NCI-H187 treated with DMSO at 0.1 percent for 48 hours (cell line): ENCODE measurements around the gene DPY19L1.
"Not testable (repeated sequence)": the region's sequence is repeated elsewhere in the genome, so short reads cannot be mapped to it uniquely, and the experiment has no call there.

Experiments
- DNase-seq: peaks from one replicate; lab custom pipeline; 2025; lab: John Stamatoyannopoulos, UW

Gene DPY19L1

GRCh38 chr7:35032166-35032565, 5.1 kb downstream of the DPY19L1 start:
- no peak for DNase-seq

DNA sequence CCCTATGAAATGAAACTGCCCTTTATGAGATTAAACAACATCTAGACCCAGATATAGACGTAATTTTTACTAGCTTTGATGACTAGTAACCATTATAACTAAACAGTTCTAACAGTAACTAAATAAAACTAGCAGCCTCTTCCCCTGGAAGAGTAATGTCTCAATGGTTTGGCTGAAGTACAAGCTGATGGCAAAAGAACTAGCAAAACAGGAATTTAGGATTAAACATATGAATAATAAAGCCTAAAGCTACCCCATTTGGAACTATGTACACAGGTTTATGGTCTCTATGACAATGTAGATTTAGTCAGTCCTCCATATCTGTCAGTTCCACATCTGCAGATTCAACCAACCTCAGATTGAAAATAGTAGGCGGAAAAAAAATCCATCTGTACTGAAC, 6.4 kb downstream of the DPY19L1 start:
- no peak for DNase-seq

DNA sequence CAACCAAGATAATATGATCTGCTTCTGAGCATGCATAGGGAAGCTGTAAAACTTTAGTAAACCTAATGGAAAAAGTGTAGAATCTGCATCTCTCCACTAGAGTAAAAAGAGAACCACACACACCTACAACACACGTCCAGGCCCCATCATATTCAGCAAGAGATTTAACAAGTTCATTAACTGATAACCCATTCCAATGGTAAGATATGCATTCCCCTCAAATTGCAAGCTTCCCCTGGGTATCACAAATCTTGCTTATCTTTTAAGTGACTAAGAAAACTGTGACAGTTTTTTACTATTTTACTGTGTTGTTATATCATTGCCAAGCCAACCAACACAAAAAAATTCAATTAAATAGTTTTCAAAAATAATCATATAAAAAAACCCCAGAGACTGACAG, 8.0 kb downstream of the DPY19L1 start:
- DNase-seq: no peak

GRCh38 chr7:35026150-35026549, 11.1 kb downstream of the DPY19L1 start:
- DNase-seq: no peak

GRCh38 chr7:35025369-35025870, 11.9 kb downstream of the DPY19L1 start:
- DNase-seq: no peak

GRCh38 chr7:35024298-35024697, 13.0 kb downstream of the DPY19L1 start:
- no peak for DNase-seq

DNA sequence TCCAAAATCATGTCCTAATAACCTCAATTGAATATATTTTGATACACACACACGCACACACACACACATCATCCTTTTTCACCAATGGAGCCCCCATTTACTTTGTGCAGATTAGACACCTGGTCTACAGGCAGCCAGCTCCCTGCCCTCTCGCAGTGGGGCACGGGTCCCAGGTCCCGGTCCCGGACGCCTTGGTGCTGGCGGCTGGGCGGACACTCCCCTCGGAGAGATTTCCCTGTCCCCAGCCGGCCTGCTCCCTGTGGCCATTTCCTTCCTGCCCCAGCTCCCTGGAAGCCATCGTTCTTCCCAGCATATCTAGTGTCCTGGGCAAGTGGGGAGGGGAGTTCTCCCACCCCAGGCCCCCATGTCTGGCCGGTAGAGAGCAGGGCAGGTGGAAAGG, 14.6 kb downstream of the DPY19L1 start:
- no peak for DNase-seq

DNA sequence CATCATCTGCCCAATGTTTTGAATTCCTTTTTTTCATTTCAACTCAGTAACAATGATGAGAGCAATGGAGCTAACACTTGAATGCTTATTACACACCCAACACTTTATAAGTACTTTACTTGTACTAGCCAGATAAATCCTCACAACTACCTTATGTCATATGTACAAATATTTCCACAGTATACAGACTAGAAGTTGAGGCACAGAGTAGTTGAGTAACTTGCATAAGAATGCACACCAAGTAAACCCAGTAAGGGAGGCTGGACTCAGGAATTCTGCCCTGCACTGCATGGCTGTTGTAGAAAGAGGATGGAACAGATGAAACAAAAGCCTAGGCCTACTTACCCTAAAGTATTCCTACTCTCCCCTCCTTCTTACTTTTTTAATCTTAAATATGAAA, 15.8 kb downstream of the DPY19L1 start:
- DNase-seq: no peak

DNA sequence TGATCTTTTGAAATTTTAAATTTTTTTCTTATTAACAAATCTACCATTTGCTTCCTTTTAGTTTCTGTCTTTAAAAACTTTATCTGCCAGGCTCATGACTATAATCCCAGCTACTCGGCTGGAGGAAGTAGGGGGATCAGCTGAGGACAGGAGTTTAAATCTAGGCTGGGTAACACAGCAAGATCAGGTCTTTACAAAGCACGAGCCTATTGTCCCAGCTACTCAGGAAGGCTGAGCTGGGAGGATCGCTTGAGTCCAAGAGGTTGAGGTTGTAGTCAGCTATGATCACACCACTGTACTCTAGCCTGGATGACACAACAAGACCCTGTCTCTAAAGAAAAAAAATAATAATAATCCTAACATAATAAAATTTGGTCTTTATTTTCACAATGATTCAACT, 17.5 kb downstream of the DPY19L1 start:
- DNase-seq: no peak

- DNase-seq: no peak
These were observed 18.0 kb downstream of the DPY19L1 start for GRCh38 chr7:35019179-35019729.

DNA sequence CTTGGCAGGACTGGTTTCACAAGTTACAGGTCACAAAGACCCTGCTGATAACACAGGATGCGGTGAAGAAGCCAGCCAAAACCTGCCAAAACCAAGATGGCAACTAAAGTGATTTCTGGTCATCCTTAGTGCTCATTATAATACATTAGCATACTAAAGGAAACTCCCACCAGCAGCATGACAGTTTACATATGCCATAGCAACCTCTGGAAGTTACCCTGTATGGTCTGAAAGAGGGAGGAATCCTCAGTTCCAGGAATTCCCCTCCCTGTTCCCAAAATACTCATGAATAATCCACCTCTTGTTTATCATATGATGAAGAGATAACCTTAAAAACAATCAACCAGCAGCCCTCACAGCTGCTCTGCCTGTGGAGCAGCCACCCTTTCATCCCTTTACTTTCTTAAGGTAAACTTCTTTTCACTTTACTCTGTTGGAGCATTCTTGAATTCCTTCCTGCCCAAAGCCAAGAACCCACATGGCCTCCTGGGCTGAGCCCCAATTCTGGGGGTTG, 21.9 kb downstream of the DPY19L1 start:
- no peak for DNase-seq

DNA sequence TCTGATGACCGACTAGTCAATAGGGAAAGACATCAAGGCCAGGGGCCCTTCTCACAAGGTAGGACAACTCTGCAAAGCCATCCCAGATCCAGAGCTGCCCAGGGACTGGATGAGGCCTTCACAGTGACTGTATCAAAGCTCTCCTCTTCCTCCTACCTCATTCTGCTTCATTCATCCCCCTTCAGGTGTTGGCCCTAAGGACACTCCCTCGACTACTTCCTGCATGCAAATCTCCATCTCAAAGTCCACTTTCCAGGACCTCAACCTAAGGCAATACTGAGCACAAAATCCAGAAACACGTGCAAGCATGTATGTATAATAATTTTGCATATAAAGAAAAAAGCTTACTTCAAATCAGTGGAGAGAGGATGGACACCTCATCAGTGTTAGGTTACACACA, 25.1 kb downstream of the DPY19L1 start:
- no peak for DNase-seq

- no peak for DNase-seq
These were observed 26.2 kb downstream of the DPY19L1 start for GRCh38 chr7:35011085-35011484.

- DNase-seq: no peak
These were observed 29.5 kb downstream of the DPY19L1 start for GRCh38 chr7:35007768-35008167.

DNA sequence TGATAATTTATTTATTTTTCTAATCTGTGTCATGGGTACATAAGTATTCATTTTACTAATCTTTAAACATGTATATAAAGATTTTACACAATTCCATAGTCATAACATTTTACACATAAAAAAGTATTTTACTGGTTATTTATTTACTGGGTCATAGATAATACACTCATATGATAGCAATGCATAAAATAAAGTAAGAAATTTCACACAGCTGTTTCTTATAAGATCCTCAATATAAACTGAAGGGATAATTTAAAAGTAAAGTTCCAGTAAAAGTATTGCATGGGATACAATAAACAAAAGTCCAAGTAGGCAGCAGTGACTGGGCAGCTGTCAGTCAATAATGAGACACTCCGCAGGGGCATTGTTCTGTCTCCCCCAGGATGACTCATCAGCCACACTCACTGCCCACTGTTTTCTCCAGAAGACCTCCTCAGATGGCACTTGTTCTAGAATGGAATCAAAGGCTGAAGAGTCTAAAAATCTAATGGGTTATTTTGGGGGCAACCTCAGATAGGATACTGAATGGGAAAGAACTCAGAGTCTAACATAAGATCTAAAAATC, 32.7 kb downstream of the DPY19L1 start:
- DNase-seq: no peak

- DNase-seq: peak; percentile 83
These were observed 33.5 kb downstream of the DPY19L1 start for GRCh38 chr7:35003679-35004303.

DNA sequence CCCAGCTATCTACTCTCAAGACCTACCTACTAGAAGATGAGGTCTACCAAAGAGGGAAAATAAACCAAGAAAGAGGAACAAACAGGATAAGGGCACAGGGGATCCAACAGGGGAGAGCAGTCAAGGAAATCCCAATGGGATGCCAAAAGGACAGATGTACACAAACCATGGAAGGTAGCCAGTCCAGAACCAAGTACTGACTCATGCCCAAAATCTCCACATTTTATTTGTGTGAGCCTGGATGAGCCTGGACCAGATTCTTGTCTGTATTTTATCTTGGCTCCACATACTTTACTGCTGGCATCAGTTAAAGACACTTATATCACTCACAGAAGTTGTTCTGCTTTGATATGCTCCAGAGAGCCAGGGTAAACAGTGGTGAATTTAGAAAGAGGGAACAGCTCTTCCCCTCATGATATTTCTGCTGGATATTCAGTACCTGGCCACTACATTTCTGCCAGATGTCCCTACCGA, 34.1 kb downstream of the DPY19L1 start:
- DNase-seq: not testable (repeated sequence)

GRCh38 chr7:34998335-34998734, 39.0 kb downstream of the DPY19L1 start:
- DNase-seq: not testable (repeated sequence)

DNA sequence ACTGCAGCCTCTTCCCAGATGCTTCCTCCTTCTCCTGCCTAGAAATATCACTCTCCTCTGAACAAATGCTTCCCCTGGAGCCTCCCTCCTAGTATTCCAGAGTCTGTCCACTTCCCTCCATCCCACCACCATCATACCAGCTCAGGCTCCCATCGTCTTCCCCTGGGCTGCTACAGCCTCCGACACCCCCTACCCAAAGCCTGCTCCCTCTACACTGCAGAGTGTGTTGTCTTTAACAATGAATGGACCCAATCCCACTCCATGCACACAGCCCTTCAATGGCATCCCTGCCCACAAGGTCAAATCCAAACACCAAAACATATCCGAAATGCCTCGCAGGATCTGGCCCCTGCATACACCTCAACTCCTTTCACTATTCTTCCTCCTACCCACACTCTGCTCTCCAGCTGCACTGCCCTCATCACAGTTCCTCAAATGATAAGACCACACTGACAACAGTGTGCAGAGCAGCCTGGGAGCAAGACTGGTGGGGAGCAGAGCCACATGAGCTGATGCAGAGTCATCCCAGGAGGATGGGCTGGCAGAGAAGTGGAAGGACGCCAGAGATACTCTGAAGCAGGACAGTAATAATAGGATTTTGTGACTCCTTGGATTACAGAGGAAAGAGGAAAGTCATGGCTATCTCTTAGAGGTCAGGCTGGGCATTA, 40.7 kb downstream of the DPY19L1 start:
- not testable (repeated sequence) for DNase-seq

DNA sequence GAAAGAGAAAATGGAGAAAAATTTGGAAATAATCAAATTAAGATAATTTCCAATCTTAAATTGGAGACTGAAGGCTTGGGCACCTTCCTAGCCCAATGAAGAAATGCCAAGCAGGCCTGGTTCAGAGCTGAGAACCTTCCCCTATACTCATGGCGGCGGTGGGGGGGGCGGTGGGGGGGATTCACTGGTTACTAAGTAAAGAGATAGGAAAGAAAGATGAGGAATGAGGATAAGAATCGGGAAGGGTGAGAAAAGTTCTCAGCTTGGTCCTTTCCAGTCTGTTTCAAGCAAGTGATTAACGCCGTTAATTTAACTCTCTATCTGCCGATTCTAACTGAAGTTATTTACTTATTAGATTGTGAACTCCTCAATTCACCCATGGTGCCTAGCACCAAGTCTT, 41.5 kb downstream of the DPY19L1 start:
- no peak for DNase-seq

GRCh38 chr7:34991938-34992840, 45.1 kb downstream of the DPY19L1 start:
- DNase-seq: no peak
